HG03571 (cell line): ENCODE measurements around the gene SERTM2.
"Not testable (repeated sequence)": the region's sequence is repeated elsewhere in the genome, so short reads cannot be mapped to it uniquely, and the experiment has no call there.

Source experiments
- ATAC-seq: cut with Tn5 transposase; IDR thresholded peaks from one replicate; pipeline ENCODE4 v1.9.1; 2021; ENCODE audit not compliant: unreplicated experiment

SERTM2 gene

GRCh38 chrX:111511477-111511876 is at the start of gene SERTM2:
Gene SERTM2, plus strand, starts transcription at chrX:111511645. Its CDS starts 7,213 bp downstream, at chrX:111518858.
- no peak for ATAC-seq

DNA sequence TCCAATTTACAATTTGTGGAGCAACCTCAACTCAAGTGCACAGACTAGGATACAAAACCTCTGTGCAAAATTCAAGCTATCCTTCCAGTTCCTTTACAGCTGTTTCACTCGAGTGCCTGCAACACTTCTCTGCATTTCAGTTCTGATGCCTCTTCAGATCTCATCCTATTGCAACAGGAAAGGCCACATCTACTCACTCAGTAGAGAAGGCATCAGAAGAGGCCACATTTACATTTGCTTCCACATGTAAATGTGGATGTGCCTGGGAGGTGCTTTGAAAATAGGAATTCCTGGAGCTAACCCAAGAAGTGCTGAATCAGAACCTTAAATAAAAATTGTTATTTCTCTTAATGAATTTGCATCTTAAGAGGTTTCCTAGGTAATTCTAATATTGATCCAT is 45.8 kb upstream of the SERTM2 start:
- no peak for ATAC-seq

- ATAC-seq, result no peak
Measured at GRCh38 chrX:111467896-111468295, 43.5 kb upstream of the SERTM2 start.

DNA sequence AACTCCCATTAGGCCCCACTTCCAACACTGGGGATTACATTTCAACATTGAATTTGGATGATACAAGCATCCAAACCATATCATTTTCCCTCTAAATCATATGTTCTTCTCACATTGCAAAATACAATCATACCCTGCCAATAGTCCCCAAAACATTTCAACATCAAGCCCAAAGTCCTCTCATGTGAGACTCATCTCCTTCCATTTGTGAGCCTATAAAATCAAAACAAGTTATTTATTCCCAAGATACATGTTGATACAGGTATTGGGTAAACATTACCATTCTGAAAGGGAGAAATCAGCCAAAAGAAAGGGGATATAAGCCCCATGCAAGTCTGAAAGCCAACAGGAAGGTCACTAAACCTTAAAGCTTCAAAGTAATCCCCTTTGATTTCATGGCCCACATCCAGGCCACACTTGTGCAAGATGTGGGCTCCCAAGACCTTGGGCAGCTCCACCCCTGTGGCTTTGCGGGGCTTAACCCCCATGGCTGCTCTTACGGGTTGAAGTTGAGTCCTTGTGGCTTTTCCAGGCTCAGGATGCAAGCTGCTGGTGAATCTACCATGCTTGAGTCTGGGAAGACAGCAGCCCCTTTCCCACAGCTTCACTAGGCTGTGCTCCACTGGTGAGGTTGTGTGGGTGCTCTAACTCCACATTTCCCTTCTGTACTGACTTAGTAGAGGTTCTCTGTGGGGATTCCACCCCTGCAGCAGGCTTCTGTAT is 40.6 kb upstream of the SERTM2 start:
- ATAC-seq, result no peak

GRCh38 chrX:111481896-111482295 is 29.5 kb upstream of the SERTM2 start:
- no peak for ATAC-seq

GRCh38 chrX:111483135-111483534 is 28.3 kb upstream of the SERTM2 start:
- no peak for ATAC-seq

DNA sequence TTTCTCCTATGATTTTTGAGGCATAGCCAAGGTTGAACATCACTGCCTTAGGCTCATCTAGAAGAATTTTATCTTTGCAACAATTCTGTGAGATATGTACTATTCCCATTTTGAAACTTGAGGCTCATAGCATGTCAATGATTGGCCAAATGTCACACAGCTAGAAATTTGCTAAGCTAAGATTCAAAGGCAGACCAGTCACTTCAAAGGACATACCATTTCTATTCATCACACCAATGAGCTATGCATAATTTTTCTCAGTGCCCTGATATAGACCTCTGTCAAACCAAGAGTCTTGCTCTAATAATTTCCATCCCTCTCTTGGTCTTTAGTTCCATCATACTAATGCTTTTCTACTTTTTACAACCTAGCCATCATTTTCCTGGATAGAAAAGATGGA is 27.6 kb upstream of the SERTM2 start:
- ATAC-seq, result no peak

DNA sequence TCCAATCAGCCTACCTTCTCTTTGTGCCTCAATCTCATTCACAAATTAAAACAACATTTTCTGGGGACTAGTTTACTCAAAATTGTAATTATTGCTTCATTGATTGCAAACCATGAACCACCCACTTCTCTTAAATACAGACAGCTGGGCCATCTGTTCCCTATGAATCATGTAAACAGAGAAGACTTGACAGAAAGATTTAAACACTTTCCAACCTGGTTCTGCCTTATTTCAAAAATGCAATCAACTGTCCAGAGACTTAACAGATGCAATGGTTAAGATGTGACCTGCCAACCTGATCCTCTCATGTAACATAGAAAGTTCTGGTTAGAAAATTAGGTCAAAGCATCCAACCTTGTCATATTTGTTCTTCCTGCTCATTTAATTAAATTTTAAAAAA is 20.8 kb upstream of the SERTM2 start:
- ATAC-seq, result no peak

GRCh38 chrX:111492085-111492484 is 19.4 kb upstream of the SERTM2 start:
- no peak for ATAC-seq

GRCh38 chrX:111498538-111499103 is 12.8 kb upstream of the SERTM2 start:
- ATAC-seq, result no peak

GRCh38 chrX:111503485-111503993 is 7.9 kb upstream of the SERTM2 start:
- no peak for ATAC-seq

DNA sequence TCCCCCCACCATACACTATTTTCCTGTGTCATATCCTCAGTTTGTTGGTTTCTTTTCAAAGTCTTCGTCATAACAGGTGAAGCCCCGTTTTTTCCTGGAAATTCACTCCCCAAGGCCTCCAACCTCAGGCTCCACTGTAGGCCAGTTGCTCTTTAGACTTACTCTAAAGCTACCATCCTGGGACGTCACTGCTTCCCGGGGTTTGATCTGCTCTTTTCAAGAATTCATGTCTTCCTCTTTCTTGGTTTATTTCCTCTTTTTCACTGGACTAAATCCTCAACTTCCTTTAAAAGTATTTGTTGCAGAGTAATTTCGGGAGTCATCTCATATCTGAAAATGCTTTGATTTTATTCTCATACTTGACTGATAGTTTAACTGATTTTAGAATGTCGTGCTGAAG is 6.5 kb upstream of the SERTM2 start:
- no peak for ATAC-seq

DNA sequence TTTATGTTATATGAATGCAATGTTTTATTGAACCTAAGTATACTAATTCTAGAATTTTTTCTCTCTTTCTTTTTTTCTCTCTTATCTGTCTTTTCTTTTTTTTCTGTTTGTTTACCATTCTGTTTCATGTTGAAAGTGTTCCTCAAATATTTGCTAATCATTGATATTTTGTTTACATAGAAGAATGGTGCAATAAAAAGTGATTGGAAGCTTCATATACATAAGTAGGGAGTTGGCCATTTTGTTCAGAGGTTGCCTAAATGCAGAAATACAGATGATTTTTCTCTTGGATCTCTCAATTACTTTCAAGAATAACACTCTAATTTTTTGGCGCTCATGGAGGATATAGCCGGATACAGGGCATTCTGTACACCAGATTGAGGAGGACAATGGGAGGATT is 5.7 kb upstream of the SERTM2 start:
- no peak for ATAC-seq

DNA sequence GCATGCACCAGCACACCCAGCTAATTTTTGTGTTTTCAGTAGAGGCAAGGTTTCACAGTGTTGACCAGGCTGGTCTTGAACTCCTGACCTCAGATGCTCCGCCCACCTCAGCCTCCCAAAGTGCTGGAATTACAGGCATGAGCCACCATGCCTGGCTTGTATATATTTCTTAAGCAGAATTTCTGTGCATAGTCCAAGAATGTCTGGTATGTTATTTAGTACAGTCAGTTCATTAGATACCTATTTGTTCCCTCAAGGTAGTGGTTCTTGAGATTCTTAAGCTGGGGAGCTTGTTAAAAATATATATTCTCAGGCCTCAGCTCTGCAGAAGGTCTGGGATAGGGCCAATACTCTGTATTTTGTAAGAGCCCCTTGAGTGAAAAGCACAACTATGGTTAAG is 4.6 kb upstream of the SERTM2 start:
- no peak for ATAC-seq

- no peak for ATAC-seq
Measured at GRCh38 chrX:111507933-111508332, 3.5 kb upstream of the SERTM2 start.

DNA sequence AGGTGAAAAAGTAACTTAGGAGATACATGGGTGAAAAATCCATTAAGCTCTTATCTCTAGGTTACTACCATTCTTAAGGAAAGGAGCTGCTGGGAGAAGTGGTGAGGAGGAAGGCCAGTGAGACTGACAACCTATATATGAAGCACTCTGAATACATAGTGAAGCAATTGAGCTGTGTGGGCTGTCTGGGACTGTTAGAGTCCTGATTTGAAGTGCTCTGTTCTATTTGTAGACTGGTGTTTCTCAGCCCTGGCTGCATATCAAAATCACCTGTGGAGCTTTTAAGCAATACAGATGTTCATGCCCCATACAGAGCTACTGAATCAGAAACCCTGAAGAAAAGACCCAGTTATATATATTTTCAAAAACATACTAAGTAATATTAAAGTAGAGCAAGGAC is 3.9 kb downstream of the SERTM2 start:
- no peak for ATAC-seq

GRCh38 chrX:111518667-111519066 is 7.2 kb downstream of the SERTM2 start:
- no peak for ATAC-seq

DNA sequence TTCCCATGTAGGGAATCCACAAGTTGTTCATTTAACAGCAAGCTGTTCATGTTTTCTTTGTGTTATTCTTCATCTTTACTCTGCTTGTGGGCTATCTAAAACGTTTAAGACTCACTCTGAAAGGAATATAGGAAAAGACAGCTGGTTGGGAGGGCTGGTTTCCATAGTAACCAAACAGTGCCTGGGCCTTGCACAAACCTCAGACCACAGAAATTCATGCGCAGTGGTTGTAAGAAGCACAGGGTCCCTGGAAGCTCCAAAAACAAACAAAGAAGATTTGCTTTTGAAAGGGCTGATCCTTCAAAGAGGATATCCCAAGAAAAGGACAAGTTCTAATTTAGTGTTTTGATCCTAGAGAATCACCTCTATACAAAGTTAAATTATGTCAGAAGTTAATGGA is 7.8 kb downstream of the SERTM2 start:
- no peak for ATAC-seq

- no peak for ATAC-seq
Measured at GRCh38 chrX:111520506-111520905, 9.1 kb downstream of the SERTM2 start.

GRCh38 chrX:111521169-111521568 is 9.7 kb downstream of the SERTM2 start:
- no peak for ATAC-seq

- ATAC-seq, result no peak
Measured at GRCh38 chrX:111543212-111543741, 31.8 kb downstream of the SERTM2 start.

- not testable (repeated sequence) for ATAC-seq
Measured at GRCh38 chrX:111549235-111549634, 37.8 kb downstream of the SERTM2 start.
